ENCODE measurements around the gene ZNF408. TPM values are rescaled to one million over a fixed set of nuclear protein-coding genes. Genes with fewer than 3 reads are reported as not detected.

ZNF408 gene
- total RNA-seq, 1 experiment from 2014 or later = 15.2 TPM

DNA sequence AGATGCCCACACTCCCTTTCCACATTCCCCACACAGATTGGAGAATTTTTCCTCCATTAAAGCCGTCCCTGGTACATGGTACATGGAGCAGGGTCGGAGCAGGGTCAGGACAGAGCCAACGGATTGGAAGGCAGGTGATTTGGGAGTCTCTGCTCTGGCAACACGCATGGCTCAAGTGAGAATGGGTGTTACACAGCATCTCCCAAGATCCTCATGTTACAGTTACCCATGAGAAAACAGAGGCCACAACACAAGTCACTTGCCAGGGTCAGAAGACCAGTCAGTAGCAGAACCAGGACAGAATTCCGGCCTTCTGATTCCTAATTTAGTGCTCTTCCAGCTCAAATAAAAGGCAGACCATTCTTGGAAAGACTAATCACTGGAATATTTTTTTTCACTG is 10.5 kb downstream of the ZNF408 start:
- ChIA-PET CTCF (interaction anchor here (0.8 to 1.6 kb wide), 2 partner anchors 221 to 644 kb away, joined by 4 read pairs; no protein-coding TSS in a partner anchor), POLR2A (no interaction called here)
- Mint-ChIP-seq H3K4me3 (no peak overlapping the region), H3K27me3 (ENCODE audit: low read depth) (no peaks in the 10 kb centered on the region), H3K27ac (no peak overlapping the region), H3K4me1 (no peaks in the 10 kb centered on the region), H3K9me3 (no peaks in the 10 kb centered on the region), H3K36me3 (peaks cover 2% of the 10 kb centered on the region; the same call in 1 of the 2 replicates)
- ATAC-seq = no peak
- TF ChIP-seq, protein P1, sequence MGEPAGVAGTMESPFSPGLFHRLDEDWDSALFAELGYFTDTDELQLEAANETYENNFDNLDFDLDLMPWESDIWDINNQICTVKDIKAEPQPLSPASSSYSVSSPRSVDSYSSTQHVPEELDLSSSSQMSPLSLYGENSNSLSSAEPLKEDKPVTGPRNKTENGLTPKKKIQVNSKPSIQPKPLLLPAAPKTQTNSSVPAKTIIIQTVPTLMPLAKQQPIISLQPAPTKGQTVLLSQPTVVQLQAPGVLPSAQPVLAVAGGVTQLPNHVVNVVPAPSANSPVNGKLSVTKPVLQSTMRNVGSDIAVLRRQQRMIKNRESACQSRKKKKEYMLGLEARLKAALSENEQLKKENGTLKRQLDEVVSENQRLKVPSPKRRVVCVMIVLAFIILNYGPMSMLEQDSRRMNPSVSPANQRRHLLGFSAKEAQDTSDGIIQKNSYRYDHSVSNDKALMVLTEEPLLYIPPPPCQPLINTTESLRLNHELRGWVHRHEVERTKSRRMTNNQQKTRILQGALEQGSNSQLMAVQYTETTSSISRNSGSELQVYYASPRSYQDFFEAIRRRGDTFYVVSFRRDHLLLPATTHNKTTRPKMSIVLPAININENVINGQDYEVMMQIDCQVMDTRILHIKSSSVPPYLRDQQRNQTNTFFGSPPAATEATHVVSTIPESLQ (CRISPR knock-in tag; IDR thresholded peaks at IDR 0.05) = no peak
- TF ChIP-seq NR2C2 (CRISPR knock-in tag; IDR thresholded peaks at IDR 0.05) (no peak), IRF2 (CRISPR knock-in tag; IDR thresholded peaks at IDR 0.05; ENCODE audit: borderline replicate concordance, low read depth) (no peak), JUN (CRISPR knock-in tag; IDR thresholded peaks at IDR 0.05) (no peak), CREB1 (CRISPR knock-in tag; IDR thresholded peaks at IDR 0.05) (no peak), ZNF671 (CRISPR knock-in tag; IDR thresholded peaks at IDR 0.05) (no peak), TCF7 (CRISPR knock-in tag; IDR thresholded peaks at IDR 0.05; ENCODE audit: low read depth) (no peak), OVOL2 (CRISPR knock-in tag; IDR thresholded peaks at IDR 0.05; ENCODE audit: borderline replicate concordance) (no peak), ZNF121 (CRISPR knock-in tag; IDR thresholded peaks at IDR 0.05) (no peak), NFYB (CRISPR knock-in tag; conservative IDR thresholded peaks at IDR 0.05; ENCODE audit: low read depth) (no peak), PRRX2 (CRISPR knock-in tag; IDR thresholded peaks at IDR 0.05) (no peak), HMGA2 (CRISPR knock-in tag; IDR thresholded peaks at IDR 0.05) (no peak), TEAD4 (CRISPR knock-in tag; IDR thresholded peaks at IDR 0.05) (no peak), KAT7 (CRISPR knock-in tag; IDR thresholded peaks at IDR 0.05; ENCODE audit: borderline replicate concordance) (no peak), ZNF232 (CRISPR knock-in tag; IDR thresholded peaks at IDR 0.05) (no peak), ETV6 (CRISPR knock-in tag; IDR thresholded peaks at IDR 0.05) (no peak)
- TF ChIP-seq, protein P2, sequence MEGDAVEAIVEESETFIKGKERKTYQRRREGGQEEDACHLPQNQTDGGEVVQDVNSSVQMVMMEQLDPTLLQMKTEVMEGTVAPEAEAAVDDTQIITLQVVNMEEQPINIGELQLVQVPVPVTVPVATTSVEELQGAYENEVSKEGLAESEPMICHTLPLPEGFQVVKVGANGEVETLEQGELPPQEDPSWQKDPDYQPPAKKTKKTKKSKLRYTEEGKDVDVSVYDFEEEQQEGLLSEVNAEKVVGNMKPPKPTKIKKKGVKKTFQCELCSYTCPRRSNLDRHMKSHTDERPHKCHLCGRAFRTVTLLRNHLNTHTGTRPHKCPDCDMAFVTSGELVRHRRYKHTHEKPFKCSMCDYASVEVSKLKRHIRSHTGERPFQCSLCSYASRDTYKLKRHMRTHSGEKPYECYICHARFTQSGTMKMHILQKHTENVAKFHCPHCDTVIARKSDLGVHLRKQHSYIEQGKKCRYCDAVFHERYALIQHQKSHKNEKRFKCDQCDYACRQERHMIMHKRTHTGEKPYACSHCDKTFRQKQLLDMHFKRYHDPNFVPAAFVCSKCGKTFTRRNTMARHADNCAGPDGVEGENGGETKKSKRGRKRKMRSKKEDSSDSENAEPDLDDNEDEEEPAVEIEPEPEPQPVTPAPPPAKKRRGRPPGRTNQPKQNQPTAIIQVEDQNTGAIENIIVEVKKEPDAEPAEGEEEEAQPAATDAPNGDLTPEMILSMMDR (IDR thresholded peaks at IDR 0.05) = no peak
- TF ChIP-seq, protein P3, sequence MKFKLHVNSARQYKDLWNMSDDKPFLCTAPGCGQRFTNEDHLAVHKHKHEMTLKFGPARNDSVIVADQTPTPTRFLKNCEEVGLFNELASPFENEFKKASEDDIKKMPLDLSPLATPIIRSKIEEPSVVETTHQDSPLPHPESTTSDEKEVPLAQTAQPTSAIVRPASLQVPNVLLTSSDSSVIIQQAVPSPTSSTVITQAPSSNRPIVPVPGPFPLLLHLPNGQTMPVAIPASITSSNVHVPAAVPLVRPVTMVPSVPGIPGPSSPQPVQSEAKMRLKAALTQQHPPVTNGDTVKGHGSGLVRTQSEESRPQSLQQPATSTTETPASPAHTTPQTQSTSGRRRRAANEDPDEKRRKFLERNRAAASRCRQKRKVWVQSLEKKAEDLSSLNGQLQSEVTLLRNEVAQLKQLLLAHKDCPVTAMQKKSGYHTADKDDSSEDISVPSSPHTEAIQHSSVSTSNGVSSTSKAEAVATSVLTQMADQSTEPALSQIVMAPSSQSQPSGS (CRISPR knock-in tag; IDR thresholded peaks at IDR 0.05; ENCODE audit: borderline replicate concordance, low read depth) = no peak
- TF ChIP-seq, protein P4, sequence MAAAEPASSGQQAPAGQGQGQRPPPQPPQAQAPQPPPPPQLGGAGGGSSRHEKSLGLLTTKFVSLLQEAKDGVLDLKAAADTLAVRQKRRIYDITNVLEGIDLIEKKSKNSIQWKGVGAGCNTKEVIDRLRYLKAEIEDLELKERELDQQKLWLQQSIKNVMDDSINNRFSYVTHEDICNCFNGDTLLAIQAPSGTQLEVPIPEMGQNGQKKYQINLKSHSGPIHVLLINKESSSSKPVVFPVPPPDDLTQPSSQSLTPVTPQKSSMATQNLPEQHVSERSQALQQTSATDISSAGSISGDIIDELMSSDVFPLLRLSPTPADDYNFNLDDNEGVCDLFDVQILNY (CRISPR knock-in tag; IDR thresholded peaks at IDR 0.05) = no peak
- TF ChIP-seq, protein P5, sequence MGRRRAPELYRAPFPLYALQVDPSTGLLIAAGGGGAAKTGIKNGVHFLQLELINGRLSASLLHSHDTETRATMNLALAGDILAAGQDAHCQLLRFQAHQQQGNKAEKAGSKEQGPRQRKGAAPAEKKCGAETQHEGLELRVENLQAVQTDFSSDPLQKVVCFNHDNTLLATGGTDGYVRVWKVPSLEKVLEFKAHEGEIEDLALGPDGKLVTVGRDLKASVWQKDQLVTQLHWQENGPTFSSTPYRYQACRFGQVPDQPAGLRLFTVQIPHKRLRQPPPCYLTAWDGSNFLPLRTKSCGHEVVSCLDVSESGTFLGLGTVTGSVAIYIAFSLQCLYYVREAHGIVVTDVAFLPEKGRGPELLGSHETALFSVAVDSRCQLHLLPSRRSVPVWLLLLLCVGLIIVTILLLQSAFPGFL (CRISPR knock-in tag; IDR thresholded peaks at IDR 0.05; ENCODE audit: borderline replicate concordance) = no peak
- no peak for DNase-seq (ENCODE audit: low spot score)
